ENCODE data around the gene PAK1.
"Not testable (repeated sequence)": the region's sequence is repeated elsewhere in the genome, so short reads cannot be mapped to it uniquely, and the experiment has no call there.

The PAK1 gene

DNA sequence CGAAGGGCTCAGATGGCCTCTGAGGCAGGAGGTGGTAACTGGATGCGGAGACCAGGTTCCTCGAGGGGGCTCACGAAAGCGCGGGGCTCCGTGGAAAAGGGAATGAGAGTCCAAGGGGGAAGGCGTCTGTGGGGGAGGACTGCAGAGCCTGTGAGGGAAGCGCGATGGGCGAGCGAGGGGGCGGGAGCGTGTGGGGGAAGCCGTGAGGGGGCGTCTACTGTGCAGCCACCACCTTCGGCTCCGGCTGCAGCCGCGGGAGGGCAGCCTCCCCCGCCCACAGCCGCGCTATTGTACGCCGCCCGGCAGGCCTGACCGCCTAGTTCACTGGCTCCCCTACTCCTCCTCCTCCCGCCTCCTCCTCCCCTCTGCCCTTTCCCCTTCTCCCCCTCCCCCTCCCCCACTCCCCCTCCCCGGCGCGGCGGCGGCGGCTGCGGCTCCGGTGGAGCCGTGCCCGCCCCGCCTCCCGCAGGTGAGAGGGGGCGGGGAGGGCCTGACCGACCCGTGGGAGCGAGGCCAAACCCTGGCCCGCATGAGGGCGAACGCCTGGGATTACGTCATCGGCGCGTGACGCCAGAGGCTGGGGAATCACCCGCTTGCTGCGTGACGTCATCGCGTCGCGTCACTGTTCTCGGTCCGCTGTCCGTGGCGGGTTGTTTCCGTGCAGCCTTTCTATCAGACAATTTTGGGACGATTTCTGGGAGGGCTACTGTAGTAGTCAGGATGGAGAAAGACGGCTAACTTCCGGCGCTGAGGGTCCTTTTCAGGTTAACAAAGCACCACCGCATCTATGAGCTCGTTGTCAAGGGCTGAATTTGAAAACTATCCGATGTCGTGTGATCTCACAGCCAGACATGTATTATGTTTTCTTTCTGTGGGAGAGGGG is at the start of gene PAK1:
Gene PAK1, minus strand, starts transcription at position 294 of the 883 bp plus-strand sequence. CDS start 81,574 bp downstream, outside the sequence.
- peak; percentile 83 to 86 for DNase-seq (ENCODE audit: low read depth in 2 of 2)

GRCh38 chr11:77522215-77522614 is 48.3 kb upstream of the PAK1 start:
- DNase-seq (ENCODE audit: low read depth in 2 of 2) = no peak

DNA sequence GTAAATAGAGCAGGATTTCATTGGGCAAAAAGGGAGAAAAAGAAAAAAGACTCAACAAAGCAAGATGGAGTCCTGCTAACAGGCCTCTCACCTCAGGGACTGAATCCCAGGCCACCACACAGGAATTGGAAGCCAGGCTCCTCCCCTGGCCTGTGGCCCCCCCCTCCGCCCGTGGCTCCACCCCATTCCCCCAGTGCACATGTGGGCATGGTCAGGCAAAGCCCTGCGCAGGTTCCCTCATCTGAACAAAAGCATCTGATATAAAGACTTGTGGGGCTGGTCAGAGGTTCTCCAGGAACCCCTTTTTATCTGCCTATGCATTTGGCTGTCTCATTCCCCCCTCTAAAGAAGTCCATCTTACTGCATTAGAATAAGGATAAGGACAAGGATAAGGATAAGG is 46.0 kb upstream of the PAK1 start:
- no peak for DNase-seq (ENCODE audit: low read depth in 2 of 2)

DNA sequence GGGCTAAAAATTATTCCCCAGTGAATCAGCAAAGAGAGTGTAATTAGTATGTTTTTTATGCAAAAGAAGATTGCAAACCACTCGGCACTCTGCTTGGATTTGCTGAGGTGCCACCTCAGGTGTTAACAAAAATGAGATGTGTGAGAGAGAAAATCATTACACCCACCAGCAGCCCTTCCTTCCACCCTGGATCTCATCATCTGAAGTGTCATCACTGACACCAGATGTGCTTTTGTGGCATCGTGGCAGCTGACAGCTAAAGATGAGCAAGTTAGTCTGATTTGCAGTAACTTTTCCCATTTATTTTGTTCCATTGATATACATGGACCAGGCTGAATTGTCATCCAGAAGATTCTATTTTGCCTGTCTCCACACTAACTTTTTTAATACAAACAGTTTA is 44.6 kb upstream of the PAK1 start:
- no peak for DNase-seq (ENCODE audit: low read depth in 2 of 2)

DNA sequence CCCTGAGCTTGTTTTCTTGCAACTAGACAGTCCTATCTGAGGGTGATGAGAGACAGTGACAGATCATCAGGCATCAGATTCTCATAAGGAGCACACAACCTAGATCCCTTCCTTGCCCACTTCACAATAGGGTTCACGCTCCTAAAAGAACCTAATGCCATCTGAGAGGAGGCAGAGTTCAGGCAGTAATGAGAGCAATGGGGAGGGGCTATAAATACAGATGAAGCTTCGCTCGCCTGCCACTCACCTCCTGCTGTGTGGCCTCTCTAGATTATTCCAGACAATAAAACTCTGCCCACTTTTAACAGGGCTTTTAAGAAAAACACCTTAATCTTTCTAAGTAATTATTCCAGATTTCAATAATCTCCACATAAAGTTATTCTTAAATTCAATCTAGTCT is 43.9 kb upstream of the PAK1 start:
- no peak for DNase-seq (ENCODE audit: low read depth in 2 of 2)

GRCh38 chr11:77517226-77517625 is 43.3 kb upstream of the PAK1 start:
- DNase-seq (ENCODE audit: low read depth in 2 of 2) = no peak

DNA sequence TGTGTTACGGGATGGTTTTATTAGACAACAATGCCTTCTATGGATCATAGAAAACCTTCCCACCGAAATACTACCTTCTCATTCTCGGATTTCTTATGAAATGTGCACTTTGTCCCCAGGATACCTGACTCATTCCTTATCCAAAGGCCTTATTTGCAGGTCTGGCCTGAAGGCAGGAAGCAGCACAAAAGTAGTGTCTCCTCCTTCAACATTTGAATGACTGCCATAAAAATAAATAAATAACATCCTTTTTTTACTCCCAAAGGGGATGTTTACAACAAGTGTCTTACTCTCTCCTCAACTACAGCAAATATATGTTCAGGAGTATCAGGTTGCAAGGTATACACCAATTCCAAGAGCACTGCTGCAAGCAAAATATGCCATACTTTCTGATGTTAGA is 41.6 kb upstream of the PAK1 start:
- no peak for DNase-seq (ENCODE audit: low read depth in 2 of 2)

- no peak for DNase-seq (ENCODE audit: low read depth in 2 of 2)
Measured at GRCh38 chr11:77515063-77515462, 41.2 kb upstream of the PAK1 start.

- DNase-seq (ENCODE audit: low read depth in 2 of 2) = no peak
Measured at GRCh38 chr11:77512092-77512491, 38.2 kb upstream of the PAK1 start.

GRCh38 chr11:77510851-77511250 is 37.0 kb upstream of the PAK1 start:
- DNase-seq (ENCODE audit: low read depth in 2 of 2) = no peak

DNA sequence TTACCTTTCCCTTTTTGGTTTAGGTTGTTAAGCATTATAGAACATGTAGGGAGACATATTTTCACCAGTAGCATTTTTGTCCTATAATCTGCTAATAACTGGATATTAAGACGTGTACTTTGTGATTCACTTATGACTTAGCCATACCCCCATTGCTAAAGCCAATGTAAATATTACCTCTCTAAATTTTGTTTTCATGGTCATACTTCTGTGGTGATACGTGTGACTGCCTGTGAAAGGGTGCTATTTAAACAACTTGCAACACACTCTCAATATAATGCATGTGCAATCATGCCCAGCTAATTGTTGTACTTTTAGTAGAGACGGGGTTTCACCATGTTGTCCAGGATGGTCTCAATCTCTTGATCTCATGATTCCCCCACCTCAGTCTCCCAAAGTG is 36.2 kb upstream of the PAK1 start:
- DNase-seq (ENCODE audit: low read depth in 2 of 2) = no peak

DNA sequence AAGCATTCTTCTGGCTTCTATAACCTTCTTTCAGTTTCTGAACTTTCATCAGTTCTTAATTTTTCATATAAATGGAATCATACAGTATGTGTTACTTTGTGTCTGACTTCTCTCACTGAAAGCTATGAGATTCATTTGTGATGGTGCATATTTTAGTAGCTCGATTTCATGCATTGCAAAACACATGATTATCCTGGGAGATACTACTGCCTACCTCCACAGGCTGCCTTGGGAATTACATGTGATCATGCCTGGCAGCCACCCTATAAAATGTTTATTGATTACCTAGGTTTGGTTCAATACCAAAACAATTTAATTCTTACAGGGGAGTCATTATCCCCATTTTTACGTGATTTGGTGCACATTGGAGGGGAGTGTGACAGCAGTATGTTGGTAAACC is 34.1 kb upstream of the PAK1 start:
- DNase-seq (ENCODE audit: low read depth in 2 of 2) = no peak

DNA sequence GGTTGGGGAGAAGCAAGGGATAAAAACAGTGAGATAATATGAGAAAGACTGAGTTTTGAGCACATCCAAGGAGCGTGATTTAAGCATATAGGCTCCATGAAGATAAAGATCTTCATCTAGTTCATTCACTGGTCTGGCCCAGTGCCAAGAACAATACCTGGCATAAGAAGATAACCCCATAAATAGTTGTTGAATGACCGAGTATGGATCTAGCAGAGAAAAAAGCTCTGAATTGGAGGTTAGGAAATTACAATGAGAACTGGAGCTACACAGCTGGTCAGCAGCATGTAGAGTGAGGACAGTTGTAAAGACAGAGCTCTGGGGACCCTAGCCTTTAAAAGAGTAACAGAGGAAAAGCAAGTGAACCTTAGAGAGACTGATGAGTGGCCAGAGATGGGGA is 33.0 kb upstream of the PAK1 start:
- DNase-seq (ENCODE audit: low read depth in 2 of 2) = no peak

- DNase-seq (ENCODE audit: low read depth in 2 of 2) = no peak
Measured at GRCh38 chr11:77505956-77506355, 32.1 kb upstream of the PAK1 start.

- no peak for DNase-seq (ENCODE audit: low read depth in 2 of 2)
Measured at GRCh38 chr11:77503006-77503405, 29.1 kb upstream of the PAK1 start.

DNA sequence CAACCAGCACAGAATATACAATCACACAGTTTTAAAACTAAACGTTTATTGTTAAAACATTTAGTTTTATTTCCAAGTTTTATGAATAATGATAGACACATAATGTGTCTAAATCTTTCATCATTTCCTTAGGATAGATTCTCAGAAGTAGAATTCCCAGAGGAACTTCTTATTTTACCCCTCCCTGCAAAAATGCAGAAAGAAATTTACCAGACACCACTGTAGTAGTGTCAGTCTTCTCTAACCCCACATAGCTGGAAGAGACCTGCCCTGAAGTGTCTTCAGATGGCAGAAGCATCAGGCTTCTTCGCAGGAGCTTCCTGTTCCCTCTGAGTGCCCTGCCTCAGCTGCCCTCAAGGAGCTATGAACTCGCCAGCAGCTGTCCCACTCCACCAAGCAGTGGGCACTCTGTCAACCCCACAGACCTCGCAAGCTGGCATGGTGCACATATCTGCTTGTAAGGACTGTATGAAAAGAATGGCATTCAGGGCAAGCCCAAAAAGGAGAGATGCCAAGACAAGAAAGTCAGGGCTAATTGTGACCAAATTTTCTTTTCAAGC is 28.5 kb upstream of the PAK1 start:
- no peak for DNase-seq (ENCODE audit: low read depth in 2 of 2)

- no peak for DNase-seq (ENCODE audit: low read depth in 2 of 2)
Measured at GRCh38 chr11:77501758-77502157, 27.9 kb upstream of the PAK1 start.

- no peak for DNase-seq (ENCODE audit: low read depth in 2 of 2)
Measured at GRCh38 chr11:77497368-77497767, 23.5 kb upstream of the PAK1 start.

DNA sequence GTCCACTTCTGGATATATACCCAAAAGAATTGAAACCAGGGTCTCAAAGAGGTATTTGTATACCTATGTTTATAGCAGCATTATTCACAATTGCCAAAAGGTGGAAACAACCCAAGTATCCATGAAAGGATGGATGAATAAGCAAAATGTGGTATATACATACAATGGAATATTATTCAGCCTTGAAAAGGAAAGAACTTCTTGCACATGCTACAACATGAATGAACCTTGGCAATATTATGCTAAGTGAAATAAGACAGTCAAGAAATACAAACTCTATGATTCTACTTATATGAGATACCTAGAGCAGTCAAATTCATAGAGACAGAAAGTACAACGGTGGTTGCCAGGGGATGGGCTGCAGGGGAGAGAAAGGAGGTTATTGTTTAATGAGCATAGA is 21.6 kb upstream of the PAK1 start:
- no peak for DNase-seq (ENCODE audit: low read depth in 2 of 2)

DNA sequence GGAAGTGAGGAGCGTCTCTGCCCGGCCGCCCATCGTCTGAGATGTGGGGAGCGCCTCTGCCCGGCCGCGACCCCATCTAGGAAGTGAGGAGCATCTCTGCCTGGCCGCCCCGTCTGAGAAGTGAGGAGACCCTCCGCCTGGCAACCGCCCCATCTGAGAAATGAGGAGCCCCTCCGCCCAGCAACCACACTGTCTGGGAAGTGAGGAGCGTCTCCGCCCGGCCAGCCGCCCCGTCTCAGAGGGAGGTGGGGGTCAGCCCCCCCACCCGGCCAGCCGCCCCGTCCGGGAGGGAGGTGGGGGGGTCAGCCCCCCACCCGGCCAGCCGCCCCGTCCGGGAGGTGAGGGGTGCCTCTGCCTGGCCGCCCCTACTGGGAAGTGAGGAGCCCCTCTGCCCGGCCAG is 16.1 kb upstream of the PAK1 start:
- DNase-seq (ENCODE audit: low read depth in 2 of 2) = not testable (repeated sequence)

DNA sequence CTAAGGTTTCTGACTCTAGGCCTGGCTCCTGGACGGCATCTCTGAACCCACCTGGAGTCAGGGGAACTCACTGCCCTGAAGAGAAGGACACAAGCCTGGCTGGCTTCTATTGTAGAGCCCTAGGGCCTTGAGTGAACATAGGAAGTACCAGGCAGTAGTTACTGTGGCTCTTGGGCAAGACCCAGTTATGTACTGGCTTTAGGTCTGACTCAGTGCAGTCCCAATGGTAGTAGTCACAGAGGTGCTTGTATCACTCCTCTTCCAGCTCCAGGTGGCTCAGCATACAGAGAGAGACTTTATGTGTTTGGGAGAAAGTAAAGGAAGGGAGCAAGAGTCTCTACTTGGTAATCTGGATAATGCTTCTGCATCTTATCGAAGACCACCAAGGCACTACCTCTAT is 13.9 kb upstream of the PAK1 start:
- no peak for DNase-seq (ENCODE audit: low read depth in 2 of 2)

DNA sequence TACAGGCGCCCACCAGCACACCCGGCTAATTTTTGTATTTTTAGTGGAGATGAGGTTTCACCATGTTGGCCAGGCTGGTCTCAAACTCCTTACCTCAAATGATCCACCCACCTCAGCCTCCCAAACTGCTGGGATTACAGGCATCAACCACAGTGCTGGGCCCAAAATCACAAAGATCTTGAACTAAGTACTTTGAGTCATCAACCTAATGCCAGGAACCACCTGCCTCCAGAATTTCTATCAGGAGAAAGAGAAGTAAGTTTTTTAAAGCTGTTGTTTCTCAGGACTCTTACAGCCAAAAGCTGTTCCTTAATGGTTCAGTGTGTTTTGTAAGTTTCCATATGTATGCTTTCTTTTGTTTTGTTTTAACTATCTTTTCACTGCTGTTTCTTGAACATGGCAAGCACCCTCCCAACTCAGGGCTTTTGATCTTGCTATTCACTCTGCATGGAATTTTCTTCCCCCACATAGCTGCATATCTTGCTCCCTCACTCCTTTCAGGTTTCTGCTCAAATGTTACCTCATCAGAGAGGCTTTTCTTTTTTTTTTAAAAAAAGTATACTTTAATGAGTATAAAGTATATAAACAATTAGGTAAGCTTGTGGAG is 6.0 kb upstream of the PAK1 start:
- DNase-seq (ENCODE audit: low read depth in 2 of 2) = no peak

- DNase-seq (ENCODE audit: low read depth in 2 of 2) = no peak
Measured at GRCh38 chr11:77475206-77475605, 1.3 kb upstream of the PAK1 start.

Measured in stimulated activated CD8-positive, alpha-beta memory T cell treated with anti-CD3 and anti-CD28 coated beads, Interleukin-7, amount 100 ng/mL, for 4 hours (primary cell).